Activated CD4-positive, CD25-positive, alpha-beta regulatory T cell treated with anti-CD3 and anti-CD28 coated beads, Interleukin-2, amount 50 U/mL, for 24 hours (primary cell): ENCODE data around the gene CHTF18.
"Not testable (repeated sequence)": the region's sequence is repeated elsewhere in the genome, so short reads cannot be mapped to it uniquely, and the experiment has no call there.

ENCODE experiments used
- ATAC-seq, 2 donors: fragments of 150-1000 bp; cut with Tn5 transposase; one replicate each; pipeline ENCODE4 v1.10.0; 2021; ENCODE audit warnings: mild to moderate bottlenecking in 1 of 2, moderate library complexity in 1 of 2

The CHTF18 gene

DNA sequence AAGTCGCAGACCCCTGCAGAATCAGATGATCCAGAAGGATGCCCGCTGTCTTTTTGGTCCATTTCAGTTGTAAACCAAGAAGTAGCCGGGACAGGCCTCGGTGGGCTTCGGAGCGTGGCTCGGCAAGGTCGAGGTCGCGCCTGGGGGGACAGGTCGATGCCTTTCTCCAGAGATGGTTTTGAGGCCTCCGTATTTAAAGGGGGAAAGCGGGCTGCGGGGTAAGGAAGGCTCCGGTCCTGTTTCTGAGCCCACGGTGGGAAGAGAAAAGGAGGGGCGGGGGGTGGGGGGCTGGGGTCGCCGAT is 19.6 kb downstream of the CHTF18 start:
- ATAC-seq: no peak

DNA sequence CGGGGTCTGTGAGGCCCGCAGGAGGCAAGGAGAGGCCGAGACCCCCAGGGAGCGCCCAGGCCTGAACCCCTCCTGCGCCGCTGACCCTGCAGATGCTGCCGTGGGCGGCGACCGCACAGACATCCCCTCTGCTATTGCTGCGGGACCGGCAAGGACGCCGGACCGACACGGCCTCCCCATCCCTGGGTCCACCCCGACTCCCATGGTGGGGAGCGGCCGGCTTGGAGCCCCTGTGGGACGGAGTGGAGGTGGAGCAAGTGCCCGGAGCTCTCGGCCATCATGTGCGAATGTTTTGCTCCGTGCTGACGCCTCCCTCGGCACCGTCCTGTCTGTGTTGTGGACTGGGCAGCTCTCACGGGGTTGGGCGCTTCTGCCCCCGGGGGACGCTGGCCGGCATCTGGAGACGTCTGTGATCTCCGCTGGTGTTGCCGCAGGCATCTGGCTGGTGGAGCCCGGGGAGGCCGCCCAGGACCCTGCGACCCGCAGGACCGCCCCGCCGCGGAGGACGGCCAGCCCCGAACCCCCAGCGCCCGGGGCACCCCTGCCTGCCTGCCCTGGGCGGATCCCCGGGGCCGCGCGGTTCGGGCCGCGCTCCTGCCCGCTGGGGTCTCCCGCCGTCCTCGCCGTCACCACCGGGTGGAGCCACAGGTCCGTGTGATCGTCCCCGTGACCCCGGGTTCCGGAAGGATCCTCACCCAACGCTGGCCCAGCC is 24.9 kb downstream of the CHTF18 start:
- ATAC-seq: peak; percentile 77 to 78

DNA sequence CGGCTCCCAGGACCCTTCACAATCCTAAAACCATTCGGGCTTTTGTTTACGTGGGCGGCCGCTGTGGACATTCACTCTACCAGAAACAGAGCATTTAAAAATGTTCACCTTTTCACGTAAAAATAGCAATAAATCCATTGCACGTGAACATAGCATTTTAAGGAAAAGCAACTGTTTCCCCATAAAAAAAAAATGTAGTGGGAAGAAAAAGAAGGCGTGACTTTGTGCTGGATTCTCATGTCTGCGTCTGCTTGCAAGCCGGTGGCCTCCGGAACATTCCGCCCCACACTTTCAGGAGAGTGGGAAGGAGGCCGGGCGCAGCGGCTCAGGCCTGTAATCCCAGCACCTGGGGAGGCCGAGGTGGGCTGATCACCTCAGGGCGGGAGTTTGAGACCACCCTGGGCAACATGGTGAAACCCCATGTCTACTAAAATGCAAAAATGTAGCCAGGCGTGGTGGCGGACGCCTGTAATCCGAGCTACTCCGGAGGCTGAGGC is 25.5 kb downstream of the CHTF18 start:
- no peak for ATAC-seq

DNA sequence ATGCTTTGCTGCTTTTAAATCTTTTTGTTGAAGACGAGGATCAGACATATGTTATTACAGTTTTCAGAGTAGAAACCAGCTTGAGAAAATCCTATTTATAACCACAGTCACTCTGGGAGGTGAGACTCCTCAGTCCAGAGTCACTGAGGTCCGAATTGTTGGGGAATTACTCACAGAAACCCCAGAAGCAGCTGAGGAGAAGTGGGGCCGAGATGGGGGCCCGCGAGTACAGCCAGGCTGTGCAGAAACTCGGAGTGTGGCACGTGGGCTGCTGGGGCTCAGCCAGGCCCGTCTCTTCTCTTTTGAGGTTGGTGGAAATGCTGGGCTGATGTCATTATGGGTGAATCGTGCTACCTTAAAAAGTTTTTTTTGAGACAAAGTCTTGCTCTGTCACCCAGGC is 26.6 kb downstream of the CHTF18 start:
- no peak for ATAC-seq

DNA sequence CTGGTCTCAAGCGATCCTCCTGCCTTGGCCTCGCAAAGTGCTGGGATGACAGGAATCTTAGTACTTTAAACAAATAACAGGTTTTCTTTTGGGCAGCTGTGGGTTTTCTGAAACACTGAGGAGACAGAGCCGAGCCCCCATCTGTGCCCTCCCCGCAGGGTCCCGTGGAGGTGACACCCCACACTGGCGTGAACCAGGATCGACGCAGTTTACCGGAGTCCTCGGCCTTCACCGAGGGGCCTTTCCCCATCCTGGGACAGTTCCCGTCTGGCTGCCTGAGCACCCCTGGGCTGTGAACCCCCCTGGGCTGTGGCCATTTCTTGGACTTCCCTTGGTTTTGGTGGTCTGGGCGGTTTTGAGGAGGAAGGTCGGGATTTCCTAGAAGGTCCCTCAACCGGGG is 27.4 kb downstream of the CHTF18 start:
- ATAC-seq: no peak

DNA sequence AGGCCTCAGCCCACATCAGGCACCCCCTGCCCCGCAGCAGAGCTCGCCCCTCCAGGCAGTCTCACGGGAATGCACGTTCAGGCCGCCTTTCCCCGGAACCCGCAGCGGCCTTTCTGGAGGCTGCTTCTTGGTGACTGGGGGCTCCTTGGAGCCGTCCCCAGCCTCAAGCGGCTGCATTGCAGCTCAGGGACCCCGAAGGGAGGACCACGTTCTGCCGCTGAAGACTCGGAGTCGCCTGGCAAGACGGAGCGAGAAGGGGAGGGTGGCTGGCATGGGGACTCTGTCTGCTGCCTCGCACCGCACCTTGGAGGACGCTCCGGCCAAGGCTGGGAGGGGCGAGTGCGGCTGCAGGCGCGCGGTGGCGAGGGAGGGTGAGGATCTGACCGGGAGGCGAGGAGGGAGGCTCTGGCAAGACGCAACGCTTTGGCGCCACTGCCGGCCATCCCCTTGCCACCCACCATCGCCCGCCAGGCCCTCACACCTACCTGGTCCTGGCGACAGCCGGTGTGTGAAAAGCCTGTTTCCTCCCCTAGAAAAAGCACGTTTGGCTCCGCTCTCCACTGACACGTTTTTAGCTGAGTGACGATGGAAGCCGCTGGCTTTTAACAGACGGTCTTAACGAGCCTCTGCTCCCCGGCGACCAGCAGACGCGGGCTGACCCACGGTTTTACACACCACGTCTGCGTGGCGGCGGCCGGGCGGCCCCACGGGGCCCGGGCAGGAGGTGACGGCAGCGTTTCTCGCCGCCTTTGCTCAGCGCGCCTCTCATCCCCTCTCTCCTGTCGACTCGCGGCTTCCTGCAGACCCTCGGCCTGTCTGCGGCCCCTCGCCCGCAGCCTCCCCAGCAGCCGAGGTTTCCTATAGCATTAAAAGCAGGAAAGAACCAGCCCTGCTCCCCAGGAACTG is 28.8 kb downstream of the CHTF18 start:
- no peak for ATAC-seq

DNA sequence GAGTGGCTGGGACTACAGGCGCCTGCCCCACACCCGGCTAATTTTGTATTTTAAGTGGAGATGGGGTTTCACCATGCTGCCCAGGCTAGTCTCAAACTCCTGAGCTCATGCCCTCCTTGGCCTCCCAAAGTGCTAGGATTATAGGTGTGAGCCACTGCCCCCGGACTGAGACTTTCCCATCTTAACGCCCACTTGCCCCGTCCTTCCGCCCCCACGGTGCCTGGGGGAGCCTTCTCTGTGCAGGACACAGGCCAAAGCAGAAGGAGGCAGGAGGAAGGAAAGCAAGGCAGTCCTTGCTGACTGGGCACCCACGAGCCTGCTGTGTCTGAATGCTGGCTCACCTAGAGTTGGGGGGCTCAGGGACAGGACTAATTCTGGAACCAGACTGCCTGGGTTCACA is 29.7 kb downstream of the CHTF18 start:
- ATAC-seq: no peak

DNA sequence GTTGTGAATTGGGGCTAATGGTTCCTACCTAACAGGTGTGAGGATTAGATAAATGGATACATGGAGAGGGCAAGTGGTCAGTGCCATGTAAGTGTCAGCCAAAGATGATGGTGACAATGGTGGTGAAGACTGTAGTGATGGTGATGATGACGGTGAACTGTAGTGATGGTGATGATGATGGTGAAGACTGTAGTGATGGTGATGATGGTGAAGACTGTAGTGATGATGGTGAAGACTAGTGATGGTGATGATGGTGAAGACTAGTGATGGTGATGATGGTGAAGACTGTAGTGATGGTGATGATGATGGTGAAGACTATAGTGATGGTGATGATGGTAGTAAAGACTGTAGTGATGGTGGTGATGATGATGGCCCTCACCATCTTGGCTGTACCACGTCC is 30.2 kb downstream of the CHTF18 start:
- ATAC-seq: no peak

DNA sequence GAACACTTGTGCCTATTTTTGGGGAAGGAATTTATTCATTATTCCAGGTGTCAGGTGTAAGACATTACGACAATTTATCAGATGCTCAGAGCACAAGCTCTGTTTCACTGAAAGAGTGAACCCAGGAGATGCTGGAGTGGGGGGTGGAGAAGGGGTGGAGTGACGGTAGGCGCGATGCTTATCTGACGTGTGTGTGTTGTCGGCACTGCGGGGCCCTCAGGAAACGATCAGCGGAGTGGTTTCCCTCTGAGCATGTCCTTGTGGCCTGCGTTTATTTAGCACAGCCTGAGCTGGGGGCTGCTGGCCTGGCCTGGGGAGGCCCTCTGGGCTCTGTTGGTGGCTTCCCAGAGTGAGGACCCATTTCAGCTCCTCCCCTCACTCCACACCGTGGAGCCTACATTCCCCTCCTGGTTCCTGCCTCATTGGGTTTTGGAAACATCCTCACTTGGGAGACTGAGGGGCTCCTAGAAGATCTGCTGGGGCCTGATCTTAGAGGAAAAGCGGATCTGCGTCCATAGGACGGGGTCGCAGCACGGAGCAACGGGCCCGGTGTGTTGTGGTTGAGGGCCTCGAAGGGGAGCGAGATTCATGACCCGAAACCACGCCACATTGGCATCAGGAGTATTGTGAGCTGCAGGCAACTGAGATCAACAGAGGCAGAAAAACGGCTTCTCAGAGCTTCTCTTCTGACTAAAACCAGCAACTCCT is 31.1 kb downstream of the CHTF18 start:
- ATAC-seq: peak in 1 of 2 donors; percentile 51

DNA sequence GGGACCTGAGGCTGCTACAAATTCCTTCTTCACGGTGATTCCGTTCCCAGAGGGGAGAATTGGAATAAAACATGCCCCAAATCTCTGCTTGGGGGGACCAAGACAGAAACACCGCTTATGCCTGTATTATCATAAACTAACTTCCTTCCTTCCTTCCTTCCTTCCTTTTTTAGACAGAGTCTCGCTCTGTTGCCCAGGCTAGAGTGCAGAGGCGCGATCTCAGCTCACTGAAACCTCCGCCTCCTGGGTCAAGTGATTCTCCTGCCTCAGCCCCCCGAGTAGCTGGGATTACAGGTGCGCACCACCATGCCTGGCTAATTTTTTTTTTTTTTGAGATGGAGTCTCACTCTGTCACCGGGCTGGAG is 31.6 kb downstream of the CHTF18 start:
- not testable (repeated sequence) for ATAC-seq

DNA sequence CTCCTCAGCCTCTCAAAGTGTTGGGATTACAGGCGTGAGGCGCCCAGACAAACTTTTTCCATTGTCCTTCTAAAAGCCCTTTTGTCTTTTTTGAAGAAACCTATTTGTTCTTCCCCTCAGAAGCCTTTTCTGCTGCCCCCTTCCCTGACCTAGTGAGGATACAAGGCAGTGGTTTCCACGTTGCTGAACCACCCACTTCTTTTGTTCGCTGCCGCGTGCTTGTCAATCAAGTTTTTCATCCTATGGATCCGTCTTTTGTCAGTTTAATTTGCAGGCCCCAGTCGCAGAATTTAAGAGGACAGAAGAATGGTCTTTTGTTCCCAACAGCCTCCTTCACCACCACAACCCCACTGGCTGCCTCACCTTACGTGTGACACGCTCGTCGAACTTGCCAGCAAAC is 32.3 kb downstream of the CHTF18 start:
- no peak for ATAC-seq

DNA sequence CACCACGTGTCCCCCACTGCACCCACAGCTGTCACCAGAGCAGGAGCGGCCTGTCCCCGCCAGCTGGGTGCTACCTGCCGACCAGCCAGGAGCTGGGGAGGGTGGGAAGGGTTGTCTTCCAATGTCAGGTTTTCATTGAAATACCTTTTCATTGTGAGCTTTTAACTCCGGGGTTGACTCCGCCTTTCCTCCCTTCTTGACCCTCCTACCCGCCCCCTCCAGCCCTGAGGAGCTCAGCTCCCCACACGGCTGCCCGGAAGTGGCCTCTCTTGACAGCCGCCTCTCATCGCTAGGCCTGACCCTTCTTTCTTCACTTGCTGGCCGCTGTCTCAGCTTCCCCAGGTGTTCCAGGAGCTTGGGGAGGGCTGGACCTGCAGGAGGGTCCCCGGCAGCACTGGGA is 33.3 kb downstream of the CHTF18 start:
- no peak for ATAC-seq

DNA sequence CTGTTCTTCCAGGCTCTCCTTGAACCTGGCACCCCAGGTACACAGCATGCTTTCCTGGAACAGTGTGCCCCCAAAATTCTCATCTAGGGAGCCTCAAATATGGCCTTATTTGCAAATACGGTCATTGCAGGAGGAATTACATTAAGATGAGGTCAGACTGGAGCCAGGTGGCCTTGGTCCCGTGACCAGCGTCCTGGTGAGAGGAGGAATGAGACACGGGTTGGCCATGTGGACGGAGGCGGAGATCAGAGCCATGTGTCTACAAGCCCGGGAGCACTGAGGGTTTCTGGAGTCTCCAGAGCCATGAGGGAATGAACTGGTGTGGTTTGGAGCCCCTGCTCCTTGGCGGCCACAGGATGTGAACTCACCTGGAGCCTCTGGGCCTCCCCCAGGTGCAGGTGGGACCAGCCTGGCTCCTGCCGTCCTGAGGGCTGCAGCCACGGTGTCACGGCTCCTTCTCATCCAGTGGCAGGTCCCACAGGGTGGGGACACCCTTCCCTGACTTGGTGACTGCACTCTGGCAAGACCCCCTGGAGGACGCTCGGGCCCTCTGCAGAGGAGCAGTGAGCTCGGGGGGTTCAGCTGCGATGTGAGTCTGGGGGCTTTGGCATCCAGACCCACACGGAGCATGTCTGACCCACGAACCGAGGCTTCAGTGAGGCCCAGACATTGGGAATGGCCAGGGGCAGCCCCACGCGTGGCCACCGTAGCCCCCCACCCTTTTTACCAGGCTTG is 33.9 kb downstream of the CHTF18 start:
- no peak for ATAC-seq

DNA sequence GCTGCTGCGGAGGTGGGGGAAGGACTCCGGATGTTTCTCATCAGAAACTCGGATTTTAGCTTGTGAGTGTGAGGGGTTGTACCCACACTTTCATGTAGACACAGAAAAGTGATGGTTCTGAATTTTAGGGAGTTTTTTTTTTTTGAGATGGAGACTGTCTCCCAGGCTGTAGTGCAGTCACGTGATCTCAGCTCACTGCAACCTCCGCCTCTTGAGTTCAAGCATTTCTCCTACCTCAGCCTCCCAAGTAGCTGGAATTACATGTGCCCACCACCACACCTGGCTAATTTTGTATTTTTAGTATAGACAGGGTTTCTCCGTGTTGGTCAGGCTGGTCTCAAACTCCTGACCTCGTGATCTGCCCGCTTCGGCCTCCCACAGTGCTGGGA is 34.5 kb downstream of the CHTF18 start:
- ATAC-seq: no peak

DNA sequence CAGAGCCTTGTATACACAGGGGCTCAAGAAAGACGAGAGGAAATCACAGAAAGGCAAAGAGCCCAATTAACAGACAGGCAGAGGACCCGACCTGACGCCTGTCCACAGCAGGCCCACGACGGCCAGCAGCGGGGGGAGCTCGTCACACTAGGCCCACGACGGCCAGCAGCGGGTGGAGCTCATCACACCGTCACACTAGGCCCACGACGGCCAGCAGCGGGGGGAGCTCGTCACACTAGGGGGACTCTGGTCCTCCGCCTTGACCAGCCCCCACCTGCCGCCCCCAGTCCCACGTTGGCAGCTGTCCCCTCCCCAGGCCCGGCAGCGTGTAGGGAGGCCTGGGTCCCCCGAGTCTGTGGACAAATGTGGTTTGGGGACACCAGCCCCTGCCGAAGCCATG is 35.8 kb downstream of the CHTF18 start:
- no peak for ATAC-seq

DNA sequence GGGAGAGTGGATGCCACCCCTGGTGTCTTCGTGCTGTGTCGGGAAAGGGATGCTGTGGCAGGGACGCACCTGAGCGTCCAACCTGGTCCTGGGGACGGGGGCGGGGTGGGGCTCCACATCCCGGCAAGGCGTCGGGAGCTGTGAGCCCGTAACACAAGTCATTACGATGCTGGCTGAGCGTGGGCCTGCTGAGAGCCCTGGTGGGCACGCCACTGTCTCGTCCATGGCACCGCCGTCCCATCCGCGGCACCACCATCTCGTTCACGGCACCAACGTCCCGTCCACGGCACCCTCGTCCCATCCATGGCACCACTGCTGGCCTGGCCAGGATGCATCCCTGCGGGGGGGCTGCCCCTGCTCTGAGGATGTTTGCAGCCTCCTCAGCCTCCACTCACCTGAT is 36.2 kb downstream of the CHTF18 start:
- ATAC-seq: no peak

DNA sequence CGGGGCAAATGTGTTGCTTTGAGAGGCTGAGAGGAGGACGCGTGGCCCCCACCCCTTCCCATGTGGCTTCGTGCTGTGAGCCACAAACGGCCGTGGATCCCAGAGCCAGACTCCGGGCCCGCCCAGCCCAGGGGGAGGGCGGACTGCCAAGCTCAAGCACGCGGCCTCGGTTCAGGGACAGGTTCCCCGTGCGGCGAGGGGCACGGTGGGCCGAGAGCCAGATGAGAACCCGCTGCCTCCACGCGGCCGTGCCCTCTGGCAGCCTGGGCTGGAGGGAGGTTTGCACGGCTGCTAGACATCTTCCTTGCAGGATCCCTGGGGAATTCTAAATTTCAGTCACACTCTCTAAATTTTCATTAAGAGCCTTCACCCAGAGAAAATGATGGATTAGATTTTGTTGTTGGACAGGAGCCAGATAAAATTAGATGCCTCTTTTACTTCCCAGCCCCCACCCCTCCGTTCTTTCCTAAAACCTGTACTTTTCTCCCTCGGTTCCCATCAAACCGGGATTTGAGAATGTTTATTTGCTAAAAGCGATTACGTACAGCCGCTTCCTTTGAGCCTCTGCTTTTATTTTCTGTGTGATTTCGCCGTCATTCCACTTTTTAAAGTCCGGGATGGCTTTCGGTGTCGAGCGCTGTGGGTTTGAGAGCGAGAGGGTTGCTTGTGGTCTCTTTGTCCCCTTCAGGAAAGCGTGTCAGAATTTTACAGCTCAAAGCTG is 37.1 kb downstream of the CHTF18 start:
- ATAC-seq: no peak

DNA sequence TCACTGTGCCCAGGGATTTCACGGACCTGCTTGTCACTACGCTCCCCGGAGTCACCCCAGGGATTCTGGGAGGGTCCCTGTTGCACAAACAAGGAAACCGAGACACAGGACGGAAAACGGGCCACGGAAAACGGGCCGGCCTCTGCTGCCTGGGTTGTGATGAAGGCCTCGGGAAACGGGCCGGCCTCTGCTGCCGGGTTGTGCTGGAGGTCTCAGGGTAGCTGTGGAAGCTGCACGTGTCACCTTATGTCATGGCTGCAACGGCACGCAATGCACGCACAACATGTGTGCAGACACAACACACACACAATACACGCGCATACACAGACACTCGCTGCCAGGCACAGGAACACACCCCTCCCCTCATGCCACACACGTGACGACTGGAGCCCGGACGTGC is 39.1 kb downstream of the CHTF18 start:
- ATAC-seq: no peak

DNA sequence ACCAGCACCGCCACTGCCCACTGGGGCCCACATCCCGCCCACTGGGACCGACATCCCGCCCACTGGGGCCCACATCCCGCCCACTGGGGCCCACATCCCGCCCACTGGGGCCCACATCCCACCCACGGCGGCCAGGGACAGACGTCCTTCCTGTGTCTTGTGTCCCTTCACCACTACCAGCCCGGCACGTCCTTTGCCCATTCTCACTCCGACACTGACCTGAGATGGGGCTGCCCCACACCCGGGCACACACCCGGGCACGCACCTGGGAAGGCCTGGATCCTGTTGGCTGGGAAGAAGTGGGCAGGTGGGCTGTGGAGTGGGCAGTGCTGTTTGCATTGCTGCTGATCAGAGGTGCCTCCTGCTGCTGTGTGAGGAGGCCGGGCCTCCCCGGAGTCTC is 40.5 kb downstream of the CHTF18 start:
- no peak for ATAC-seq

DNA sequence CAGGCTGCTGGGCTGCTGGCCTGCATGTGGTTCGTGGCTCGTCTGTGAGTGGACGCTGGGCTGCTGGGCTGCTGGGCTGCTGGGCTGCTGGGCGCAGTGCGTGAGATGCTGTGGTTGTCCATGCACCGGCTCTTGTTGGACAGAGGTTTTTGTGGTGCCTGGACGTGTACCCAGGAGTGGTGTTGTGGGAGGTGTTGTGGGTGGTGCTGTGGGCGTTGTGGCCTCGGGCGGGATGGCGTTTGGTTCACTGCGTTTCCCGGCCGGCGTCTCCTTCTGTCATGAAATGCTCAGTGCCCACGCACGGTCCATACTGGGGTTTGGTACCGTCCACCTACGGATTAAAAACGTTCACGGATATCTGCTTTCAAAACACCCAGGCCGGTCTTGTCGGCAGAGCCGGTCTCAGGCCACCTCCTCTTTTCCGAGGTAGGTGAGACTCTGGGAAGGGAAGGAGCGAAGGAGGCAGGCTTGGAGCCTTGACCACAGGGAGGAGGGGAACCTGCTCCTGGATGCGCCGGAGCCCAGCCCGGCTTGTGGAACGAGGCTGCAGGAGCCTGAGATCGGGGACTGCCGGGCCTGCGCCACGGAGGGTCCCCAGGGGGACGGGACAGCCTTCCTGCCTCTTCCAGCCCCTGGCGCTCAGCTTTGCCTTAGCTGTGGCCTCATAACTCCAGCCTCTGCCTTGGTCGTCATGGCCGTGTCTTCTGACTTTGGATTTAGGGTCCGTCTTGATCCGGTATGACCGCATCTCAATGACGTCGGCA is 41.9 kb downstream of the CHTF18 start:
- no peak for ATAC-seq

DNA sequence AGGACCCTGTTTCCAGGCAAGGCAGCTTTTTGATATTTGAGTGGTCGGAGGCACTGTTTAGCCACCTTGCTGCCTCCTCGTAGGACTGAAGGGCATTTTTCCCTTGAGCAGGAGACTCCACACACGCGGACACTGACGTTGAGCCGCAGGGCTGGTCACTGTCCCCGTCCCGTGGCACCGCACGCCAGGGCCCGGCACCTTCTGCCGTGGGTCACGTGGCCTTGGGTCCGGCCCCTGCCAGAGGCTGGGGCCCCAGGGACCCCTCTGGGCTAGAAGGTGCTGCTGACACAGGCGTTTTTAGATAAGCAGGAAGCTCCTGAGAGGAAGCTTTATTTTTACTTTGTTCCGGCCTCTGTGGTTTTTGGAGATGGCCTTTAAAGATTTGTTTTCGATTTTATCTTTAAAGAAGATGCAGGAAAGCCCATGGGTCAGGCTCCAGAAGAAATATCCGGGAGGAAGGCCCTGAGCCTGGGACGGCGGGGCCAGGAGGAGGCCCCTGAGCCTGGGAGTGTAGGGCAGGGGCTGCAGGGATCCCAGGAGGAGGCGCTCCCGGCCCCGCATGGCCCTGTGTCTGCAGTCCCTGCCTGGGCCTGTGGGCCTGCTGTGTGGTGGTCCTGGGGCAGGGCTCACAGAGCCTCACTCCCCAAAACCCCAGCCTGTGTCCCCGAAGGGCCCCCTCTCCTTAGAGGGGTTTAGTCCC is 42.6 kb downstream of the CHTF18 start:
- ATAC-seq: no peak
